ENCODE results near the gene CCL8. TPM values are rescaled to one million over a fixed set of nuclear protein-coding genes. Genes with fewer than 3 reads are reported as not detected.
A peak's percentile ranks its signal among the peaks of the same experiment; 100 is the strongest.

Gene CCL8
- total RNA-seq, 2 experiments from 2014 or later = not detected

DNA sequence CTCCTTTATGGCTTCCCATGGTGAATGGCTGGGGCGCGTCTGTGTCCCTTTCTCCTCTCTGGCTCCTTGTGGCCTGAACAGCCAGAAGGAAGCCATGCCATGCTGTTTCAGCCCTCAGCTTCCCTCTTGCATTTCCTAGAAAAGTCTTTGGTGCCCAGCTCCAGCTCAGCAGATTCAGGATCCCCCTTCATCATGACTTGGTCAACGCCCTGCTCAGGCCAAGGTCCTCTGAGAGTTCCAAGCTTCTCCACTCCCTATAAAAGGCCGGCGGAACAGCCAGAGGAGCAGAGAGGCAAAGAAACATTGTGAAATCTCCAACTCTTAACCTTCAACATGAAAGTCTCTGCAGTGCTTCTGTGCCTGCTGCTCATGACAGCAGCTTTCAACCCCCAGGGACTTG, 37.0 kb downstream of the CCL8 start, which contains the start of gene CCL13:
Gene CCL13, plus strand, starts transcription at position 287 of the 400 bp plus-strand sequence. Its CDS starts 47 bp downstream, at position 334.
- no peaks in the 10 kb centered on the region for H3K36me3 Mint-ChIP-seq (ENCODE audit: low read depth)
- POLR2A ChIA-PET = no interaction called here
- ATAC-seq = no peak
- peaks cover 13% of the 10 kb centered on the region for H3K27me3 Mint-ChIP-seq
- H3K27ac Mint-ChIP-seq = no peak within 1 kb of the TSS
- DNase-seq = no peak
- intact Hi-C loops (cut with DNase I, micrococcal nuclease) = no loop called here
- peaks cover 2% of the 10 kb centered on the region for H3K4me1 Mint-ChIP-seq
- H3K4me3 Mint-ChIP-seq = no peak within 1 kb of the TSS
- peaks cover 4% of the 10 kb centered on the region for H3K9me3 Mint-ChIP-seq (ENCODE audit: low read depth)
- CTCF ChIA-PET = interaction anchor here (0.7 to 2.0 kb wide), 3 partner anchors 12 to 160 kb away, joined by 3 to 8 read pairs (median 6); no protein-coding TSS in a partner anchor

DNA sequence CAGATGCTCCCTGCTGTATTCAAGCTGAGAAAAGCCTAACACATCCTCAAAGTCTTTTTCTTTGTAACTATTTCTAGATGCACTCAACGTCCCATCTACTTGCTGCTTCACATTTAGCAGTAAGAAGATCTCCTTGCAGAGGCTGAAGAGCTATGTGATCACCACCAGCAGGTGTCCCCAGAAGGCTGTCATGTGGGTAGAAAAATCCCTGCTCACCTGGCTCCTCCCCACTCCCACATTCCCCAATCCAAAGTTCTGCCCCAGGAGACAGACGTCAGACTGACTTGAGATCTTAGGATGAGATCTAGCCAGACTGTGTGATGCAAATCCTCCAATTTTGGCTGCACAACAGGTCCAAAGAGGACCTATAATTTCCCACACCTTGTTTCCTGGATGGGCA, 38.2 kb downstream of the CCL8 start:
- H3K36me3 Mint-ChIP-seq (ENCODE audit: low read depth) = no peaks in the 10 kb centered on the region
- ChIA-PET CTCF (interaction anchor here (8.6 kb wide), 1 partner anchor 155 kb away, joined by 225 read pairs; no protein-coding TSS in a partner anchor), POLR2A (no interaction called here)
- H3K27ac Mint-ChIP-seq = no peak overlapping the region
- H3K4me3 Mint-ChIP-seq = no peak overlapping the region
- ATAC-seq (no peak), DNase-seq (no peak)
- intact Hi-C loops (cut with DNase I, micrococcal nuclease) = no loop called here
- peaks cover 4% of the 10 kb centered on the region for H3K9me3 Mint-ChIP-seq (ENCODE audit: low read depth)
- peaks cover 2% of the 10 kb centered on the region for H3K4me1 Mint-ChIP-seq
- H3K27me3 Mint-ChIP-seq = peaks cover 7% of the 10 kb centered on the region

DNA sequence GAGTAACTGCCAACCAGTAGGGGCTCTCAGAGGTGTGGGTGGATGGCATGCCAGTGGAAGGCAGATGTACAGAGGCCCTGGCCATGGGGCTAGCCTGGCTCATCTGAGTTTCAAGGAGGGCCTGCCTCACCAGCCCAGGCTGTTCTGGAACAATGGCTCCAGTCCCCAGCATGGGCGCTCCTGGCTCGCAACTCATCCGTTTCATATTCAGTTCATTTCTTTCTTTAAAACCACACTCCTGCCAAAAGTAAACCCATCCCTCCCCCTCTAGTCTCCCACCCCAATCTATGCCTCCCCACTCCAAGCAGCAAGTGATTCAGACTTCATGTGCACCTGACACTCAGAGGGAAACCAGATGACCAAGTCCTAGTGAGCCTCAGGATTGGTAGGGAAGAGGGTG, 39.4 kb downstream of the CCL8 start:
- POLR2A ChIA-PET = no interaction called here
- intact Hi-C loops (cut with DNase I, micrococcal nuclease) = no loop called here
- CTCF ChIA-PET = interaction anchor here (1.0 to 8.6 kb wide), 4 partner anchors 19 to 194 kb away, joined by 3 to 225 read pairs (median 16); no protein-coding TSS in a partner anchor
- no peak for DNase-seq
- no peak for ATAC-seq
- H3K4me3 Mint-ChIP-seq = no peak overlapping the region
- peaks cover 3% of the 10 kb centered on the region for H3K9me3 Mint-ChIP-seq (ENCODE audit: low read depth)
- H3K4me1 Mint-ChIP-seq = peaks cover 2% of the 10 kb centered on the region
- H3K27me3 Mint-ChIP-seq = peaks cover 8% of the 10 kb centered on the region
- no peaks in the 10 kb centered on the region for H3K36me3 Mint-ChIP-seq (ENCODE audit: low read depth)
- no peak overlapping the region for H3K27ac Mint-ChIP-seq

DNA sequence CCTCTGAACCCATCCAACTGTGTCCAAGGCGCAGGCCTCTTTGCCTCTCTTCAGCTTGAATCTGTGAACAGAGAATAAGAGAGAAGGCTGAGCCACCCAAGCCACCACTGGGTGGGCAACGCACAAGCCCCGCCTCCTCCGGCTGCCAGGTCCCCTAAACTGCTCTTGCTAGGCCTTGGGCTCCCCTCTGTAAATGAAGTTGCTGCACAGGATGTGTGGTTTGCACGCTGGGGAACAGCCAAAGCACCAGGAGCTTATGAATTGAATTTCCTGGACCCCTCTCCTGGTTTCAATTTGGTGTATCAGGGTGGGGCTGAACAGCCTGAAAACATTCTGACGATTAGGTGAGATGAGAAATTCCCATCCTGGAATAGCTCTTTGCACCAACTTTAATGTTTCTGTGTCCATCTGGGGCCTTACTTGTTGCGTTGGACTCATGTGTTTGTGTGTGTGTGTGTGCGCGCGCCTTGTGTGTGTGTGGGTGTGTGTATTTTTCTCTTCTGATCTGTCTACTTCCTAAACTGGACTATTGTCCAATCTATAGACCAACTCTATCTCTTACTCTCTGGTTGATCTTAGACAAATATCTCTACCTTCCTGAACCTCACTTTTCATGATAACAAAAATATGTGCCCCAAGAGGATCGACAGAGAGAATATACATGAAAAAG, 41.5 kb downstream of the CCL8 start:
- ATAC-seq = no peak
- peaks cover 9% of the 10 kb centered on the region for H3K4me1 Mint-ChIP-seq
- CTCF ChIA-PET = interaction anchor here (0.7 to 8.6 kb wide), 44 partner anchors 8 to 582 kb away, joined by 3 to 225 read pairs (median 5); partner anchors contain the start of genes CCL11 and CCL8

DNA sequence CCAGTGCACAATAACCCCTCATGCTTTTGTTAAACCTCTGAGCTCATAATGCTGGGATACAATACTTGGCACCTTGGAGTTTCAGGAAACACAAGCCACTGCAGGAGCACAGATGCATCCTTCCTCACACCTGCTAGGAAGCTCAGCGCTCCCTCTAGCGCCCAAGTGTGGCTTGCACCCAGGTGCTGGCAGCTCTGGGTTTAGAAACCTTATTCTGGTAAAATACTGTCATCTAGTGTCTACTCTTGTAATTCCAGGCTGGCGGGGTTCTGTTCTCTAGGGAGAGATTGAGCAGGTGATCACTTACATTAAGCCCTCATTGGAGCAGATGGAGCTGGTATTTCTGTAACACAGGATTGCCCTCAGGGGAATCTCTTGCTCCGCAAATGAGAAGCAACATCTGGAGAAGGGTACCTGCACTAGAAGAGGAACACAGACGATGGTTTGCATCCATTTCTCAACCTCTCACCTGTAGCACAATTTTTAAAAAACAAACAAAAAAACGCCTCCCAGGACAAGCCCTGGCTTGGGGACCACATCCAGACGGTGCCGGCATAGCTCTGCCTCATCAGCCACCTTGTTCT, 42.3 kb downstream of the CCL8 start:
- DNase-seq (peak; percentile 91), ATAC-seq (peak; percentile 98)
- Mint-ChIP-seq H3K4me1 (peaks cover 10% of the 10 kb centered on the region), H3K27ac (no peak overlapping the region), H3K36me3 (ENCODE audit: low read depth) (no peaks in the 10 kb centered on the region), H3K4me3 (no peak overlapping the region), H3K9me3 (ENCODE audit: low read depth) (no peaks in the 10 kb centered on the region), H3K27me3 (peaks cover 20% of the 10 kb centered on the region)
- intact Hi-C loops (cut with DNase I, micrococcal nuclease) = loop anchor here (1.0 kb wide), 3 partner anchors 161 to 582 kb away; no protein-coding TSS in a partner anchor
- ChIA-PET CTCF (interaction anchor here (0.6 to 8.6 kb wide), 52 partner anchors 8 to 900 kb away, joined by 3 to 225 read pairs (median 5); partner anchors contain the start of genes CCL11 and CCL8), POLR2A (interaction anchor here (1.2 kb wide), 1 partner anchor 160 kb away, joined by 3 read pairs; no protein-coding TSS in a partner anchor)

More for the DNA sequence above, 41.5 kb downstream of the CCL8 start:
- H3K27me3 Mint-ChIP-seq = peaks cover 18% of the 10 kb centered on the region
- no peaks in the 10 kb centered on the region for H3K36me3 Mint-ChIP-seq (ENCODE audit: low read depth)
- POLR2A ChIA-PET = interaction anchor here (1.2 kb wide), 1 partner anchor 160 kb away, joined by 3 read pairs; no protein-coding TSS in a partner anchor
- H3K4me3 Mint-ChIP-seq = no peak overlapping the region
- no peak overlapping the region for H3K27ac Mint-ChIP-seq
- intact Hi-C loops (cut with DNase I, micrococcal nuclease) = loop anchor here (1.0 kb wide), 3 partner anchors 160 to 581 kb away; no protein-coding TSS in a partner anchor
- no peak for DNase-seq
- H3K9me3 Mint-ChIP-seq (ENCODE audit: low read depth) = no peaks in the 10 kb centered on the region

DNA sequence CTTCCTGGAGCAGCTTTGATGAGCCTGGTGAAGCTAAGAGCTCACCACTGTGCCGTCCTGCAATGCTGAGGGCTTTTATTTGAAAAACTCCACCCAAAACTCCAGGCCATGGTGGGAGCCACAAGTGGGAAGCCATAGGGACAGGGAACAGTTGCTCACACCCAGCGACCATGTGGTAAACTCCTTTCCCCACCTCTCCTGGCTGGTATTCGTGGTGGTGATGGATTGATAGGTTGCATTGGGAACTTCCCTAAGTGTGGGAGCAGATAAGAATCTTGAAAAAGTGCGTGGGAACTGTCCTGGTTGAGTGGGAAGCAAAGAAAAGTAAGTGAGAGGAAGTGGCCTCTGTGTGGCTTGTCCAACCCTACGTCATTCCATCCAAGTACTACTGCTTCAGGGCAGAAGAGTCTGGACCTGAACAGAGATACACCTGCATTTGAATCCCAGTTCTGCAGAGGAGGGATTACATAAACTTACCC, 44.0 kb downstream of the CCL8 start, which contains the start of gene CCL1:
Gene CCL1, minus strand, starts transcription at position 51 of the 479 bp plus-strand sequence. CDS start 72 bp downstream, outside the sequence.
- Mint-ChIP-seq H3K9me3 (ENCODE audit: low read depth) (no peaks in the 10 kb centered on the region), H3K36me3 (ENCODE audit: low read depth) (no peaks in the 10 kb centered on the region), H3K4me1 (peaks cover 10% of the 10 kb centered on the region), H3K27me3 (peaks cover 19% of the 10 kb centered on the region), H3K4me3 (no peak within 1 kb of the TSS), H3K27ac (no peak within 1 kb of the TSS)
- no peak for ATAC-seq
- intact Hi-C loops (cut with DNase I, micrococcal nuclease) = no loop called here
- POLR2A ChIA-PET = no interaction called here
- no peak for DNase-seq
- CTCF ChIA-PET = interaction anchor here (1.0 to 8.6 kb wide), 7 partner anchors 14 to 192 kb away, joined by 3 to 225 read pairs (median 40); no protein-coding TSS in a partner anchor

DNA sequence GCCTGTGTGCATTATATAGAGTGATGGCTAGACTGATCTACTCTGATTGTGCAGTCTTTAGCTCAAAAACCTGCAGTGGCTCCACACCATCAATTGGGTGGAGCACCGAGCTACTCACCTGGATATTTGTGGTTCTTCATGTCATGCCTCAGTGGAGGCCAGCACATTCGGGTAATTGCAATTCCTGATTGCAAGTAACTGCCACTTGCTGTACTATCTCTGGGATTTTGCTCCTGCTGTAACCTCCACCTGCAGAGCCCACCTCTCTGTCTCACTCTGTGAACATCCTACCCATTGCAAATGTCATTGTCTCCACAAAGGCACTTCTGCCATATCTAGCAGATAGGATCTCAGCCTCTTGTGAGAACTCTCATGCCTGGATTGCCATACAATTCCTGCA, 45.5 kb downstream of the CCL8 start:
- H3K27ac Mint-ChIP-seq = no peak overlapping the region
- DNase-seq = no peak
- H3K4me1 Mint-ChIP-seq = peaks cover 10% of the 10 kb centered on the region
- H3K36me3 Mint-ChIP-seq (ENCODE audit: low read depth) = no peaks in the 10 kb centered on the region
- ATAC-seq = no peak
- H3K9me3 Mint-ChIP-seq (ENCODE audit: low read depth) = no peaks in the 10 kb centered on the region
- intact Hi-C loops (cut with DNase I, micrococcal nuclease) = no loop called here
- POLR2A ChIA-PET = no interaction called here
- CTCF ChIA-PET = interaction anchor here (0.6 to 8.6 kb wide), 5 partner anchors 10 to 281 kb away, joined by 3 to 225 read pairs (median 3); no protein-coding TSS in a partner anchor
- H3K4me3 Mint-ChIP-seq = no peak overlapping the region
- H3K27me3 Mint-ChIP-seq = peaks cover 17% of the 10 kb centered on the region

DNA sequence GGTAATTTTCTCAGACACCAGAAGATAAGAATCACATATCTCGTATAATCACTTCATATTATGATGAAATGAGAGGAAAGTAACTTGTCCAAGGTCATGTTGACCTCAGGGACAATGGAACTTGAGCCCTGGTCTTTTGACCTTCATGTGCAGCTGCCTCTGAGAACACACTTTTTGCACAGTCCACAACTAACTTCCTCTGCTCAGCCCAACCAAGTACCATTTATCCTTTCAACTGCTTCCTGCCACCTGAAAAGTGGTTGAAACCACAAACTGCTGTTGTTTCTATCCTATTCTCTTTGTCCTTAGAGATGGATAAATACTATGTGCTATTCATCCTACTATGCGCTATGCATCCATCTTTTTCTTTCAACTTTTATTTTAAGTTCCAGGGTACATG, 46.1 kb downstream of the CCL8 start:
- ATAC-seq (no peak), DNase-seq (no peak)
- CTCF ChIA-PET = interaction anchor here (0.7 to 8.6 kb wide), 2 partner anchors 163 to 194 kb away, joined by 3 to 225 read pairs; no protein-coding TSS in a partner anchor
- no peak overlapping the region for H3K27ac Mint-ChIP-seq
- no peak overlapping the region for H3K4me3 Mint-ChIP-seq
- intact Hi-C loops (cut with DNase I, micrococcal nuclease) = no loop called here
- no peaks in the 10 kb centered on the region for H3K36me3 Mint-ChIP-seq (ENCODE audit: low read depth)
- no peaks in the 10 kb centered on the region for H3K9me3 Mint-ChIP-seq (ENCODE audit: low read depth)
- POLR2A ChIA-PET = no interaction called here
- peaks cover 17% of the 10 kb centered on the region for H3K27me3 Mint-ChIP-seq
- peaks cover 10% of the 10 kb centered on the region for H3K4me1 Mint-ChIP-seq

DNA sequence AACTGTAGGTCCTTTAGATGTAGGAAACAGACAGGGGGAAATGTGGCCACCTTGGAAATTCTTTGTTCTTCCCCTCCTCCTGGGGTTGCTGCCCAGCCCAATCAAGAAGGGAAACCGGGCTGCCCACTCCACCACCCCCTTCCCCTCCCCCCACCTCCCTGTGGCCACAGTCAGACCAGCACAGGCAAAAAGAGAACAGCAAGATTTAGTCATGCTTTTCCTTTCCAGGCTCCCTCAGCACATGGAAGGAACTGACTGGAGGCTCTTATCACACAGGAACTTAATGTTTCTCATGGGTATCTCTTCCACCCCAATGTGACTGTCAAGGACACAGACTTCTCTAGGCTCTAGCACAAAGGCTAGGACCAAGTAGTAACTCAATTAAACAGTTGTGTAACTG, 46.8 kb downstream of the CCL8 start:
- intact Hi-C loops (cut with DNase I, micrococcal nuclease) = no loop called here
- H3K9me3 Mint-ChIP-seq (ENCODE audit: low read depth) = no peaks in the 10 kb centered on the region
- H3K4me3 Mint-ChIP-seq = no peak overlapping the region
- no peaks in the 10 kb centered on the region for H3K36me3 Mint-ChIP-seq (ENCODE audit: low read depth)
- CTCF ChIA-PET = interaction anchor here (0.8 to 1.0 kb wide), 2 partner anchors 165 to 168 kb away, joined by 3 read pairs; no protein-coding TSS in a partner anchor
- POLR2A ChIA-PET = no interaction called here
- no peak for ATAC-seq
- peaks cover 17% of the 10 kb centered on the region for H3K27me3 Mint-ChIP-seq
- no peak for DNase-seq
- H3K27ac Mint-ChIP-seq = no peak overlapping the region
- H3K4me1 Mint-ChIP-seq = peaks cover 14% of the 10 kb centered on the region

DNA sequence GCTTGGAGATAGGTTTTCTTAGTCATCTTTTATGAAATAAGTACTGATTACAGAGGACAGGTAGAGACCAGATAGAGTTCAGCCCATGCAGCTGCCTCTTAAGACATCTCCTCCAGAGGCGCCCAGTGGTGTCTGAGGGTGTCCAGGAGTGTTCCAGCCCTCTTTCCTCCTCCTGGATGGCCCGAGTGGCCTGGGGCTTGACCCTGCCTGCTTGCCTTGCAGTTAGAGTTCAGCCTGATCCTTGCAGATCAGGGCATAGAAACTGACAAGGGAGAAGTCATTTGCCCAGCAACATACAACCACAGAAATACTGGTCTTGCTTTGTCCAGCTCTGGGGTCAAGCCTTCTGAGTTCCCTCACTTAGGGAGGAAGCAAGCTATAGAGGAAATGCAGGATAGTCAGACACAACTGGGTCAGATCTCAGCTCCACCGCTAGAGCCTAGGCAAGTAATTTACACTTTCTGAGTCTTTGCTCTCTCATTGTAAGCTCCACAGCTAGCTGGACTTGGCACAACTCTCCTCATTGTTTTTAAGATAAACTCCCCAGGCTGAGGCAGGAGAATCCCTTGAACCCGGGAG, 47.4 kb downstream of the CCL8 start:
- peaks cover 20% of the 10 kb centered on the region for H3K4me1 Mint-ChIP-seq
- intact Hi-C loops (cut with DNase I, micrococcal nuclease) = no loop called here
- H3K36me3 Mint-ChIP-seq (ENCODE audit: low read depth) = no peaks in the 10 kb centered on the region
- ATAC-seq (no peak), DNase-seq (no peak)
- H3K27me3 Mint-ChIP-seq = peaks cover 17% of the 10 kb centered on the region
- H3K4me3 Mint-ChIP-seq = no peak overlapping the region
- H3K9me3 Mint-ChIP-seq (ENCODE audit: low read depth) = no peaks in the 10 kb centered on the region
- no peak overlapping the region for H3K27ac Mint-ChIP-seq
- CTCF ChIA-PET = interaction anchor here (0.6 to 1.0 kb wide), 3 partner anchors 42 to 169 kb away, joined by 3 to 4 read pairs (median 3); no protein-coding TSS in a partner anchor
- POLR2A ChIA-PET = no interaction called here

Data from activated CD4-positive, alpha-beta T cell treated with anti-CD3 and anti-CD28 coated beads for 36 hours (primary cell).